ENCODE measurements around the gene HTT. TPM values are rescaled to one million over a fixed set of nuclear protein-coding genes. Genes with fewer than 3 reads are reported as not detected.

HTT gene
- total and polyA plus RNA-seq, 2 of the 13 experiments (the other 11 are each of a cell fraction or from before 2014, with no cell fraction given): 17.5 to 19.5 TPM

- TF ChIP-seq ZXDC (CRISPR knock-in tag; IDR thresholded peaks at IDR 0.05): no peak
- no peak for TF ChIP-seq ZIK1 (CRISPR knock-in tag; IDR thresholded peaks at IDR 0.05; ENCODE audit: borderline replicate concordance, low read depth)
- TF ChIP-seq SOX13 (IDR thresholded peaks at IDR 0.05): 0 out of 2 replicates have a peak, but pooled peaks have one; percentile 18
- no peak for TF ChIP-seq SOX13 (CRISPR knock-in tag; conservative IDR thresholded peaks at IDR 0.05 in 1 of 2, IDR thresholded peaks at IDR 0.05 in 1 of 2)
- TF ChIP-seq, protein P1, sequence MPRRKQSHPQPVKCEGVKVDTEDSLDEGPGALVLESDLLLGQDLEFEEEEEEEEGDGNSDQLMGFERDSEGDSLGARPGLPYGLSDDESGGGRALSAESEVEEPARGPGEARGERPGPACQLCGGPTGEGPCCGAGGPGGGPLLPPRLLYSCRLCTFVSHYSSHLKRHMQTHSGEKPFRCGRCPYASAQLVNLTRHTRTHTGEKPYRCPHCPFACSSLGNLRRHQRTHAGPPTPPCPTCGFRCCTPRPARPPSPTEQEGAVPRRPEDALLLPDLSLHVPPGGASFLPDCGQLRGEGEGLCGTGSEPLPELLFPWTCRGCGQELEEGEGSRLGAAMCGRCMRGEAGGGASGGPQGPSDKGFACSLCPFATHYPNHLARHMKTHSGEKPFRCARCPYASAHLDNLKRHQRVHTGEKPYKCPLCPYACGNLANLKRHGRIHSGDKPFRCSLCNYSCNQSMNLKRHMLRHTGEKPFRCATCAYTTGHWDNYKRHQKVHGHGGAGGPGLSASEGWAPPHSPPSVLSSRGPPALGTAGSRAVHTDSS (CRISPR knock-in tag; conservative IDR thresholded peaks at IDR 0.05): no peak
- TF ChIP-seq MZF1 (CRISPR knock-in tag; IDR thresholded peaks at IDR 0.05; ENCODE audit: borderline replicate concordance): no peak
- TF ChIP-seq ETS1 (CRISPR knock-in tag; IDR thresholded peaks at IDR 0.05): no peak
- TF ChIP-seq, protein P2, sequence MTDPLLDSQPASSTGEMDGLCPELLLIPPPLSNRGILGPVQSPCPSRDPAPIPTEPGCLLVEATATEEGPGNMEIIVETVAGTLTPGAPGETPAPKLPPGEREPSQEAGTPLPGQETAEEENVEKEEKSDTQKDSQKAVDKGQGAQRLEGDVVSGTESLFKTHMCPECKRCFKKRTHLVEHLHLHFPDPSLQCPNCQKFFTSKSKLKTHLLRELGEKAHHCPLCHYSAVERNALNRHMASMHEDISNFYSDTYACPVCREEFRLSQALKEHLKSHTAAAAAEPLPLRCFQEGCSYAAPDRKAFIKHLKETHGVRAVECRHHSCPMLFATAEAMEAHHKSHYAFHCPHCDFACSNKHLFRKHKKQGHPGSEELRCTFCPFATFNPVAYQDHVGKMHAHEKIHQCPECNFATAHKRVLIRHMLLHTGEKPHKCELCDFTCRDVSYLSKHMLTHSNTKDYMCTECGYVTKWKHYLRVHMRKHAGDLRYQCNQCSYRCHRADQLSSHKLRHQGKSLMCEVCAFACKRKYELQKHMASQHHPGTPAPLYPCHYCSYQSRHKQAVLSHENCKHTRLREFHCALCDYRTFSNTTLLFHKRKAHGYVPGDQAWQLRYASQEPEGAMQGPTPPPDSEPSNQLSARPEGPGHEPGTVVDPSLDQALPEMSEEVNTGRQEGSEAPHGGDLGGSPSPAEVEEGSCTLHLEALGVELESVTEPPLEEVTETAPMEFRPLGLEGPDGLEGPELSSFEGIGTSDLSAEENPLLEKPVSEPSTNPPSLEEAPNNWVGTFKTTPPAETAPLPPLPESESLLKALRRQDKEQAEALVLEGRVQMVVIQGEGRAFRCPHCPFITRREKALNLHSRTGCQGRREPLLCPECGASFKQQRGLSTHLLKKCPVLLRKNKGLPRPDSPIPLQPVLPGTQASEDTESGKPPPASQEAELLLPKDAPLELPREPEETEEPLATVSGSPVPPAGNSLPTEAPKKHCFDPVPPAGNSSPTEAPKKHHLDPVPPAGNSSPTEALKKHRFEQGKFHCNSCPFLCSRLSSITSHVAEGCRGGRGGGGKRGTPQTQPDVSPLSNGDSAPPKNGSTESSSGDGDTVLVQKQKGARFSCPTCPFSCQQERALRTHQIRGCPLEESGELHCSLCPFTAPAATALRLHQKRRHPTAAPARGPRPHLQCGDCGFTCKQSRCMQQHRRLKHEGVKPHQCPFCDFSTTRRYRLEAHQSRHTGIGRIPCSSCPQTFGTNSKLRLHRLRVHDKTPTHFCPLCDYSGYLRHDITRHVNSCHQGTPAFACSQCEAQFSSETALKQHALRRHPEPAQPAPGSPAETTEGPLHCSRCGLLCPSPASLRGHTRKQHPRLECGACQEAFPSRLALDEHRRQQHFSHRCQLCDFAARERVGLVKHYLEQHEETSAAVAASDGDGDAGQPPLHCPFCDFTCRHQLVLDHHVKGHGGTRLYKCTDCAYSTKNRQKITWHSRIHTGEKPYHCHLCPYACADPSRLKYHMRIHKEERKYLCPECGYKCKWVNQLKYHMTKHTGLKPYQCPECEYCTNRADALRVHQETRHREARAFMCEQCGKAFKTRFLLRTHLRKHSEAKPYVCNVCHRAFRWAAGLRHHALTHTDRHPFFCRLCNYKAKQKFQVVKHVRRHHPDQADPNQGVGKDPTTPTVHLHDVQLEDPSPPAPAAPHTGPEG (CRISPR knock-in tag; IDR thresholded peaks at IDR 0.05): no peak
- no peak for TF ChIP-seq ZNF564 (CRISPR knock-in tag; IDR thresholded peaks at IDR 0.05)
- no peak for TF ChIP-seq IRF1 (CRISPR knock-in tag; IDR thresholded peaks at IDR 0.05; ENCODE audit: low read depth)
- no peak for TF ChIP-seq ZNF510 (CRISPR knock-in tag; IDR thresholded peaks at IDR 0.05; ENCODE audit: low read depth)
- no peak for TF ChIP-seq ZNF543 (CRISPR knock-in tag; IDR thresholded peaks at IDR 0.05)
- no peak; the same call in 1 of the 2 replicates for TF ChIP-seq ZNF350 (CRISPR knock-in tag; IDR thresholded peaks at IDR 0.05; ENCODE audit: borderline replicate concordance, low read depth)
- no peak for TF ChIP-seq ZNF776 (CRISPR knock-in tag; IDR thresholded peaks at IDR 0.05)
- no peak for TF ChIP-seq SRSF4 (IDR thresholded peaks at IDR 0.05; ENCODE audit: low read depth, low read length, poor library complexity, severe bottlenecking)
- no peak for TF ChIP-seq ZFP62 (CRISPR knock-in tag; IDR thresholded peaks at IDR 0.05)
Observed at GRCh38 chr4:3286335-3287175, 212.1 kb downstream of the HTT start (continued).

Measured in HepG2 (cell line).